HEK293T (cell line): ENCODE data around the gene NPLOC4.

Experiments
- CTCF ChIA-PET: fragments of 350-600 bp; formaldehyde crosslinking; extraction: SDS; loops from one replicate; lab custom pipeline; 2021; ENCODE audit warnings: antibody characterized with exemption, inconsistent platforms; lab: Yijun Ruan, JAX
- POLR2A ChIA-PET: fragments of 350-600 bp; formaldehyde crosslinking; extraction: SDS; loops from one replicate; lab custom pipeline; 2020; ENCODE audit warnings: antibody characterized with exemption, inconsistent platforms; lab: Yijun Ruan, JAX
- DNase-seq: peaks from one replicate; pipeline ENCODE4 v3.0.0; 2012; ENCODE audit warnings: mixed read lengths; ENCODE audit errors: extremely low spot score
- ARNT ChIP-seq: fragments of 450-650 bp; IDR thresholded peaks from 2 replicates; pipeline ENCODE4 v1.6.1; 2017; ENCODE audit warnings: mild to moderate bottlenecking
- BHLHE40 ChIP-seq: fragments of 450-650 bp; IDR thresholded peaks from 2 replicates; pipeline ENCODE4 v1.6.1; 2016; ENCODE audit warnings: mild to moderate bottlenecking, moderate library complexity, borderline replicate concordance
- CTBP1 ChIP-seq: fragments of 450-650 bp; IDR thresholded peaks from 2 replicates; pipeline ENCODE4 v1.6.1; 2016; ENCODE audit warnings: borderline replicate concordance
- ELF4 ChIP-seq: fragments of 450-650 bp; IDR thresholded peaks from 2 replicates; pipeline ENCODE4 v1.6.1; 2017; ENCODE audit warnings: antibody characterized with exemption
- FOXA1 ChIP-seq: fragments of 450-650 bp; IDR thresholded peaks from 2 replicates; pipeline ENCODE4 v1.6.1; 2016; ENCODE audit warnings: mild to moderate bottlenecking
- FOXK2 ChIP-seq: fragments of 450-650 bp; IDR thresholded peaks from 2 replicates; pipeline ENCODE4 v1.6.1; 2016; ENCODE audit warnings: mild to moderate bottlenecking
- FOXM1 ChIP-seq: fragments of 450-650 bp; IDR thresholded peaks from 2 replicates; pipeline ENCODE4 v1.6.1; 2017; ENCODE audit warnings: mild to moderate bottlenecking, borderline replicate concordance
- HDGF ChIP-seq: fragments of 450-650 bp; IDR thresholded peaks from 2 replicates; pipeline ENCODE4 v1.6.1; 2017; ENCODE audit warnings: antibody characterized with exemption, borderline replicate concordance
- L3MBTL2 ChIP-seq: fragments of 450-650 bp; conservative IDR thresholded peaks from 2 replicates; pipeline ENCODE4 v1.6.1; 2016; ENCODE audit warnings: mild to moderate bottlenecking
- LEF1 ChIP-seq: fragments of 450-650 bp; IDR thresholded peaks from 2 replicates; pipeline ENCODE4 v1.6.1; 2017; ENCODE audit warnings: mild to moderate bottlenecking, borderline replicate concordance
- NFRKB ChIP-seq: fragments of 450-650 bp; IDR thresholded peaks from 2 replicates; pipeline ENCODE4 v1.6.1; 2016; ENCODE audit warnings: mild to moderate bottlenecking, moderate library complexity
- PKNOX1 ChIP-seq: fragments of 450-650 bp; IDR thresholded peaks from 2 replicates; pipeline ENCODE4 v1.6.1; 2016
- SP1 ChIP-seq: fragments of 450-650 bp; IDR thresholded peaks from 2 replicates; pipeline ENCODE4 v1.6.1; 2017
- SUZ12 ChIP-seq: fragments of 450-650 bp; IDR thresholded peaks from 2 replicates; pipeline ENCODE4 v1.6.1; 2016; ENCODE audit warnings: mild to moderate bottlenecking
- TARDBP ChIP-seq: fragments of 450-650 bp; IDR thresholded peaks from 2 replicates; pipeline ENCODE4 v1.6.1; 2016
- ZNF384 ChIP-seq: fragments of 450-650 bp; IDR thresholded peaks from 2 replicates; pipeline ENCODE4 v1.6.1; 2016

Gene NPLOC4

GRCh38 chr17:81648013-81648706 is 11.2 kb upstream of the NPLOC4 start:
- no peak for DNase-seq
- TF ChIP-seq ARNT: no peak
- no peak for TF ChIP-seq SUZ12
- no peak for TF ChIP-seq ELF4
- no peak for TF ChIP-seq FOXK2
- TF ChIP-seq BHLHE40: no peak
- TF ChIP-seq TARDBP: no peak
- TF ChIP-seq FOXA1: no peak
- no peak for TF ChIP-seq LEF1
- no peak for TF ChIP-seq ZNF384
- TF ChIP-seq PKNOX1: no peak
- no peak for TF ChIP-seq SP1
- no peak for TF ChIP-seq FOXM1
- POLR2A ChIA-PET: interaction anchor here (1.1 to 1.5 kb wide), 3 partner anchors 7 to 20 kb away, joined by 3 read pairs; no protein-coding TSS in a partner anchor
- CTCF ChIA-PET: no interaction called here

- POLR2A ChIA-PET: interaction anchor here (1.1 to 1.5 kb wide), 2 partner anchors 8 to 20 kb away, joined by 3 read pairs; no protein-coding TSS in a partner anchor
- CTCF ChIA-PET: no interaction called here
- no peak for DNase-seq
- TF ChIP-seq LEF1: no peak
These were observed 10.7 kb upstream of the NPLOC4 start for GRCh38 chr17:81647640-81648012.

GRCh38 chr17:81646869-81647600 is 10.1 kb upstream of the NPLOC4 start:
- POLR2A ChIA-PET: interaction anchor here (0.7 to 1.5 kb wide), 3 partner anchors 9 to 21 kb away, joined by 3 read pairs; no protein-coding TSS in a partner anchor
- CTCF ChIA-PET: no interaction called here

GRCh38 chr17:81644976-81645952 is 8.4 kb upstream of the NPLOC4 start:
- TF ChIP-seq FOXM1: no peak
- CTCF ChIA-PET: no interaction called here
- POLR2A ChIA-PET: interaction anchor here (1.3 kb wide), 1 partner anchor 20 kb away, joined by 3 read pairs; no protein-coding TSS in a partner anchor
- DNase-seq: no peak

More at GRCh38 chr17:81646869-81647600, 10.1 kb upstream of the NPLOC4 start:
- DNase-seq: no peak
- no peak for TF ChIP-seq SP1
- TF ChIP-seq FOXK2: no peak
- TF ChIP-seq ZNF384: no peak
- no peak for TF ChIP-seq FOXM1
- TF ChIP-seq ARNT: no peak
- no peak for TF ChIP-seq TARDBP
- no peak for TF ChIP-seq NFRKB
- TF ChIP-seq BHLHE40: no peak
- no peak for TF ChIP-seq ELF4
- TF ChIP-seq SUZ12: no peak
- TF ChIP-seq HDGF: no peak
- TF ChIP-seq LEF1: no peak
- TF ChIP-seq L3MBTL2: no peak
- no peak for TF ChIP-seq FOXA1
- no peak for TF ChIP-seq PKNOX1
- TF ChIP-seq CTBP1: no peak

GRCh38 chr17:81644496-81644895 is 7.6 kb upstream of the NPLOC4 start:
- ChIA-PET POLR2A (interaction anchor here (1.3 kb wide), 1 partner anchor 21 kb away, joined by 3 read pairs; no protein-coding TSS in a partner anchor), CTCF (no interaction called here)
- DNase-seq: no peak
- no peak for TF ChIP-seq FOXA1
- no peak for TF ChIP-seq HDGF
- no peak for TF ChIP-seq FOXM1
- no peak for TF ChIP-seq SP1
- no peak for TF ChIP-seq TARDBP

GRCh38 chr17:81641825-81642489 is 5.0 kb upstream of the NPLOC4 start:
- TF ChIP-seq BHLHE40 (no peak), TARDBP (no peak), ELF4 (no peak), LEF1 (no peak), FOXK2 (no peak), FOXM1 (no peak), SP1 (no peak), HDGF (no peak), ARNT (no peak), NFRKB (no peak), ZNF384 (no peak), L3MBTL2 (no peak), PKNOX1 (no peak), CTBP1 (no peak), SUZ12 (no peak), FOXA1 (no peak)
- CTCF ChIA-PET: no interaction called here
- POLR2A ChIA-PET: interaction anchor here (0.7 kb wide), 1 partner anchor 89 kb away, joined by 3 read pairs; no protein-coding TSS in a partner anchor
- DNase-seq: no peak
